ENCODE results near the gene PIBF1.

PIBF1 gene

GRCh38 chr13:72820156-72820897 lies 38.4 kb downstream of the PIBF1 start:
- no peak overlapping the region for H3K4me2 ChIP-seq (ENCODE audit: low read length)
- TF ChIP-seq CTCF (IDR thresholded peaks at IDR 0.05): no peak
- no peak overlapping the region for H2AFZ ChIP-seq

GRCh38 chr13:72820898-72821279 lies 39.0 kb downstream of the PIBF1 start:
- Histone ChIP-seq H3K4me3 (ENCODE audit: low read depth, low read length) (no peak overlapping the region), H3K9me3 (ENCODE audit: control insufficient read depth, low read length) (no peaks in the 10 kb centered on the region), H3K27me3 (ENCODE audit: control insufficient read depth, insufficient read depth, low read length) (no peaks in the 10 kb centered on the region), H3K36me3 (ENCODE audit: control insufficient read depth, insufficient read depth, low read length) (no peaks in the 10 kb centered on the region), H3K4me1 (no peaks in the 10 kb centered on the region), H3K9ac (no peak overlapping the region), H2AFZ (no peak overlapping the region), H3K27ac (no peak overlapping the region), H3K79me2 (no peaks in the 10 kb centered on the region), H3K4me2 (ENCODE audit: low read length) (no peak overlapping the region)
- no peak for TF ChIP-seq CTCF (IDR thresholded peaks at IDR 0.05)

More at GRCh38 chr13:72820156-72820897, 38.4 kb downstream of the PIBF1 start:
- Histone ChIP-seq H3K27me3 (ENCODE audit: control insufficient read depth, insufficient read depth, low read length) (no peaks in the 10 kb centered on the region), H3K27ac (no peak overlapping the region), H3K9me3 (ENCODE audit: control insufficient read depth, low read length) (no peaks in the 10 kb centered on the region), H3K4me1 (no peaks in the 10 kb centered on the region), H3K9ac (no peak overlapping the region), H3K79me2 (no peaks in the 10 kb centered on the region), H3K36me3 (ENCODE audit: control insufficient read depth, insufficient read depth, low read length) (no peaks in the 10 kb centered on the region), H3K4me3 (ENCODE audit: low read depth, low read length) (no peak overlapping the region)

GRCh38 chr13:72823081-72823480 lies 41.1 kb downstream of the PIBF1 start:
- H3K4me2 ChIP-seq (ENCODE audit: low read length): no peak overlapping the region
- H3K36me3 ChIP-seq (ENCODE audit: control insufficient read depth, insufficient read depth, low read length): no peaks in the 10 kb centered on the region
- no peak overlapping the region for H3K9ac ChIP-seq
- no peaks in the 10 kb centered on the region for H3K4me1 ChIP-seq
- no peak overlapping the region for H2AFZ ChIP-seq
- H3K79me2 ChIP-seq: no peaks in the 10 kb centered on the region
- H3K9me3 ChIP-seq (ENCODE audit: control insufficient read depth, low read length): no peaks in the 10 kb centered on the region
- H3K4me3 ChIP-seq (ENCODE audit: low read depth, low read length): no peak overlapping the region
- TF ChIP-seq CTCF (IDR thresholded peaks at IDR 0.05): no peak
- H3K27me3 ChIP-seq (ENCODE audit: control insufficient read depth, insufficient read depth, low read length): no peaks in the 10 kb centered on the region
- no peak overlapping the region for H3K27ac ChIP-seq

GRCh38 chr13:72823724-72824123 lies 41.8 kb downstream of the PIBF1 start:
- no peaks in the 10 kb centered on the region for H3K36me3 ChIP-seq (ENCODE audit: control insufficient read depth, insufficient read depth, low read length)
- no peak overlapping the region for H3K27ac ChIP-seq
- H3K9ac ChIP-seq: no peak overlapping the region
- H3K4me2 ChIP-seq (ENCODE audit: low read length): no peak overlapping the region
- H3K9me3 ChIP-seq (ENCODE audit: control insufficient read depth, low read length): no peaks in the 10 kb centered on the region
- H2AFZ ChIP-seq: no peak overlapping the region
- H3K4me3 ChIP-seq (ENCODE audit: low read depth, low read length): no peak overlapping the region
- TF ChIP-seq CTCF (IDR thresholded peaks at IDR 0.05): no peak
- H3K27me3 ChIP-seq (ENCODE audit: control insufficient read depth, insufficient read depth, low read length): no peaks in the 10 kb centered on the region
- no peaks in the 10 kb centered on the region for H3K4me1 ChIP-seq
- H3K79me2 ChIP-seq: no peaks in the 10 kb centered on the region

GRCh38 chr13:72834601-72835000 lies 52.7 kb downstream of the PIBF1 start:
- H3K4me1 ChIP-seq: no peaks in the 10 kb centered on the region
- no peak for TF ChIP-seq CTCF (IDR thresholded peaks at IDR 0.05)

More at GRCh38 chr13:72834601-72835000, 52.7 kb downstream of the PIBF1 start:
- H3K27me3 ChIP-seq (ENCODE audit: control insufficient read depth, insufficient read depth, low read length): no peaks in the 10 kb centered on the region
- no peak overlapping the region for H3K9ac ChIP-seq
- H3K9me3 ChIP-seq (ENCODE audit: control insufficient read depth, low read length): no peaks in the 10 kb centered on the region
- H3K4me3 ChIP-seq (ENCODE audit: low read depth, low read length): no peak overlapping the region
- no peaks in the 10 kb centered on the region for H3K36me3 ChIP-seq (ENCODE audit: control insufficient read depth, insufficient read depth, low read length)
- H3K4me2 ChIP-seq (ENCODE audit: low read length): no peak overlapping the region
- no peaks in the 10 kb centered on the region for H3K79me2 ChIP-seq
- H3K27ac ChIP-seq: no peak overlapping the region
- H2AFZ ChIP-seq: no peak overlapping the region

All from parathyroid adenoma (tissue), 2 donors.